ENCODE data around the gene CACTIN. TPM values are rescaled to one million over a fixed set of nuclear protein-coding genes. Genes with fewer than 3 reads are reported as not detected.
A peak's percentile ranks its signal among the peaks of the same experiment; 100 is the strongest.
"Not testable (repeated sequence)": the region's sequence is repeated elsewhere in the genome, so short reads cannot be mapped to it uniquely, and the experiment has no call there.

Gene CACTIN
- total RNA-seq, 1 experiment from 2014 or later = 44.0 TPM

DNA sequence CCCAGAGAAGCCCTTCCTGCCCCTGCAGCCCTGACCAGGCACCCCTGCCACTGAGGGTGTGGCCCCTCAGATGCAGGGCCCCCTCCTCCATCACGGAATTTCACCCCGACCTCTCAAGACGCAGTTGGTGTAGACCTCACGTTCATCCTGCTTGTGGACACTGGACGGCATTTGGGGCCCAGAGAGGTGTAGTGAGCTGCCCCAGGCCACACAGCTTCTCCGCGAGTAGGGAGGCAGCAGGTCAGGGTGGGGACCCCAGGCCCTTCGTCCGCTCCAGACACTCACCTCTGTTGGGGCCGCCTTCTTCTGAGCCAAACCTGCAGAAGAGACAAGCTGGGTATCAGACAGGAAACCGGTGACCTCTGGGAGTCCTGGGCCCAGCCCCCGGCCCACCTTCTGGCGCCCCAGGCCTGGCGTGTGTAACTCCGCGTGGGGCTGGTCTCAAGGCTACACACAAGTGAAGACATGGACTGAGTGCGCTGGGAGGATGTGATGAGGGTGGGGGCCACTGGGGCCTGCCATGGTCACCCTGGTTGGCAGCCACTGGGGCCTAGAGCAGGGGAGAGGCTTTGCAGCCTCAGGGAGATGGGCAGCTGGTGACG, 40.5 kb upstream of the CACTIN start:
- DNase-seq = no peak
- H3K36me3 ChIP-seq (replicated peaks; ENCODE audit: control insufficient read depth, insufficient read depth, low read length) = peaks cover 8% of the 10 kb centered on the region
- H3K27me3 ChIP-seq (ENCODE audit: control insufficient read depth, insufficient read depth, low read length) = no peaks in the 10 kb centered on the region
- no peak overlapping the region for H3K4me3 ChIP-seq (ENCODE audit: insufficient read depth, low read depth, low read length)

DNA sequence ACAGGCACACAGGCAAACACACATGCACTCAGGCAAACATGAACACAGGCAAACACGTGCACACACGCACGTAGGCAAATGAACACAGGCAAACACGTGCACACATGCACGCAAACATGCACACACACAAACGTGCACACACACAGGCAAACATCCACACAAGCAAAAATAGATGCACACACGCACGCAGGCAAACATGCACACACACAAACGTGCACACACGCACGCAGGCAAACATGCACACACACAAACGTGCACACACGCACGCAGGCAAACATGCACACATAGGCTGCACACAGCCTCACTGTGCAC, 39.9 kb upstream of the CACTIN start:
- DNase-seq; H3K27me3 ChIP-seq (ENCODE audit: control insufficient read depth, insufficient read depth, low read length); H3K36me3 ChIP-seq (replicated peaks; ENCODE audit: control insufficient read depth, insufficient read depth, low read length); H3K4me3 ChIP-seq (ENCODE audit: insufficient read depth, low read depth, low read length): not testable (repeated sequence)

DNA sequence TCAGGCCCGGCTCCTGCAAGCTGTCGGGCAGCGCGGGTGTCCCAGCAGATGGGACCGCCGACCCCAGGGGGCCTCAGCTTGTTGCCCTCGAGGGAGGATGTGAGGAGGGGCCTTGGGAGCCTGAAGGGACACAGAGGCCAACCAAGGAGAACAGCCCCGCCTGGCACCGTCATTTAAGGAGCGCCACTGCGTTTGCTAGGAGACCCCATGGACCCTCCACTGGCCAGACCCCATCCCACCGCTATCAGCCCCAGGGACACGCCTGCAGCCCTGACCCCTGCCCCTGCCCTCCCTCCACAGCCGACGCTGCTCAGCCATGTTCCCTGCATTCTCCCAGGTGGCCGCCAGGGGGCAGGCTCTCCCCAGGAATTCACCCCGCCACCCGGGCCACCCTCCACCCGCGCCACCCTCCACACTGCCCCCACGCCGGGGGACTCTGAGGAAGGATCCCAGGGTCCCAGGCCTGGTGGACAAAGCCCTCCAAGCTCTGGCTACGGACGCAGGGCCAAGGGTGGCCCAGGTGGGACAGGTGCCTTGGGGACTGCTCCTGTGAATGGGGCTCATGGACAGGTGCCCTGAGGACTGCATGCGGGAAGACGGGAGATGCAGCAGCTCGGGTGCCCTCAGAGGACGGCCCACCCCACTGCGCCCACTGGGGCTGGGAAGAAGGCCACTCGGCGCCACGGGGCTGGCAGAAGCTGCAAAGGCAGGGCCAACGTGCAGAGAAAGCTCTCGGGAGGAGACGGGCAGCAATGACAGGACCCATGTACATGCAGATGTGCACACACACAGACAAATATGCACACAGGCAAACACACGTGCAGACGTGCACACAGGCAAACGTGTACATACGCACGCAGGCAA, 39.3 kb upstream of the CACTIN start:
- Histone ChIP-seq H3K4me3 (ENCODE audit: insufficient read depth, low read depth, low read length) (no peak overlapping the region), H3K27me3 (ENCODE audit: control insufficient read depth, insufficient read depth, low read length) (no peaks in the 10 kb centered on the region), H3K36me3 (replicated peaks; ENCODE audit: control insufficient read depth, insufficient read depth, low read length) (peaks cover 10% of the 10 kb centered on the region)
- DNase-seq = peak; percentile 99

DNA sequence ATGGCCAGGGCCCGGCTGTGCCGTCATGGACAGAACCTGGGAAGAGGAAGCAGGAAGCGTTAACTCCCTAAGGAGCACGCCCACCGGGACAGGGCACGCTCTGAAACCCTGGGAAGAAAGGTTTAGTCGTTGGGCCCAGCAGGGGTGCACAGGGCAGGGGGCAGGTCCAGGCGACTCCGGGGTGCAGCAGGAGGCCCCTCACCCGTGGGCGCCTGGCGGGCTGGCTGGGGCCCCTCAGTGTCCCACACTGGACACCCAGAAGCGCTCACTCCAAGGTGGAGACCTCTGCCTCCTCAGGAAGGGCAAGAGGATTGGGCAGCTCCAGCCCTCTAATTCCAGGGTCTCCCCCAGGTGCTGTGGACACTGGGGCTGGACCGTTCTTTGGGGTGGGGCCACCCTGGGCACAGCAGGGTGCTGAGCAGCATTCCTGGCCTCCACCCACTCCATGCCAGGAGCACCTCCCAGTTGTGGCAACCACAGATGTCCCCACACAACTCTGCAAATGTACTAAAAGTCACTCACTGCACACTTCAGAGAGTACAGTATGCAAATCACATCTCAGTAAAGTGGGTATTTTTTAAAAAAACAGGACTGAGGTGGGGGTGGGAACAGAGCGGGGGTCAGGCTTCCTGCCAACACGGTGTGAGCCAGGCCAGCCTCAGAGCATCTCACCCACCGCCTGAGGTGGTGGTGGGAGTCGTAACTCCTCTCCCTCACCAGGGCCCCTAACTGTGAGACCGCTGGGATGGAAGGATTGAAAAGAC, 38.5 kb upstream of the CACTIN start:
- no peak for DNase-seq
- Histone ChIP-seq H3K4me3 (ENCODE audit: insufficient read depth, low read depth, low read length) (no peak overlapping the region), H3K36me3 (replicated peaks; ENCODE audit: control insufficient read depth, insufficient read depth, low read length) (peaks cover 10% of the 10 kb centered on the region), H3K27me3 (ENCODE audit: control insufficient read depth, insufficient read depth, low read length) (no peaks in the 10 kb centered on the region)

DNA sequence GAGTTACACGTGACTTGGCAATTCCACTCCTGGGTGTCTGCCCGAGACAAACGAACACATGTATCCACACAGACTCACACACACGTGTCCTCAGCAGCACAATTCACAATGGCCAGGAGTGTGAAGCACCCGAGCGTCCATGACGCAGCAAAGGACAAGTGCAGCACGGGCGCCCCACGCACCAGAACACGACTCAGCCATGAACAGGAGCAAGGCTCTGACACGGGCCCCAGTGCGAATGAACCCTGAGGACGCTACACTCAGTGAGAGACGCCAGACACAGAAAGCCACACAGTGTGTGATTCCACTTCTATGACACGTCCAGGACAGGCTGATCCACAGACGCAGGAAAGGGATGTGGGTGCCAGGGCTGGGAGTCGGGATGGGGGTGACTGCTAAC, 37.2 kb upstream of the CACTIN start:
- DNase-seq = no peak
- H3K4me3 ChIP-seq (ENCODE audit: insufficient read depth, low read depth, low read length) = no peak overlapping the region
- H3K36me3 ChIP-seq (replicated peaks; ENCODE audit: control insufficient read depth, insufficient read depth, low read length) = peaks cover 10% of the 10 kb centered on the region
- H3K27me3 ChIP-seq (ENCODE audit: control insufficient read depth, insufficient read depth, low read length) = no peaks in the 10 kb centered on the region

DNA sequence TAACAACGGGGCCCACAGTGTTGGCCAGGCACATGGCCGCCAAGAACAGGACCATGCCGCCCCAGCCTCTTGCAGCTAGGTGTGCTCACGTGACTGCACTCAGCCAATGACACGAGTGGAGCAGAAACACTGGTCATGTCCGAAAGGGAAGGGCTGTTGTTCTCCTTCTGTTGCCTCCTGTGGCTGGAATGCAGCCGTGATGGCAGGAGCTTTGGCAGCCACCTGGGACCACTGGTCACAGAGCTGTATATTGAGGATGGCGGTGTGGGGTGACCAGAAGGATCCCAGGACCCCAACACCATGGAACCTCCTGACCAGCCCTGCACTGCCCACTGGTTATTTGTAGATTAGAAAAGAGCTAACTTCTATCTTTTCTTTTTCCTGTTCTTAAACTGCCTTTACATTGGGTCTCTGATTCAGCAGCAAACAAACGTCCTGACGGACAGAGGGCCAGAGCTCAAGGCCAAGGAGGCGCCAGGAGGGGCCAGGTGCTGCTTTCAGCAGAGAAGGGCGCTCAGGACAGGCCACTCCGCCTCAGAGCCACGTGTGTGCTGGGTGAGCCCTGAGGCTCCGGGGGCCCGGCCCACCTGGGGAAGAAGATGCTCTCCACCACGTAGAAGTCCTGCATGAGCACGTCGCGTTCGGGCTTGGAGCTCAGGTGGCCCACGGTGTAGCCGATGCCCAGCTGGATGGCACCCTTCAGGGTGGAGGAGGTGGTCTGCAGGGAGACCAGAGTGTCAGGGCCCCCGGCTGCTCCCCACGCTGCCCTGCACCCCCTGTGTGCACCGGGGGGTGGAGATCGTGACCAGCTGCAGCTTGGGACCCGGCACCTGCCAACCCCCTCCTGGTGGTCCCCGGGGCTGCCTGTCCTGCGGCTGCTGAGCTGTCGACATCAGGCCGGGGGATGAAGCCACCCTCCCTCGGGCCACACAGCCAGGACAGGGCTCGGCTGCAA, 35.0 kb upstream of the CACTIN start:
- Histone ChIP-seq H3K27me3 (ENCODE audit: control insufficient read depth, insufficient read depth, low read length) (no peaks in the 10 kb centered on the region), H3K36me3 (replicated peaks; ENCODE audit: control insufficient read depth, insufficient read depth, low read length) (peaks cover 15% of the 10 kb centered on the region), H3K4me3 (ENCODE audit: insufficient read depth, low read depth, low read length) (no peak overlapping the region)
- no peak for DNase-seq

DNA sequence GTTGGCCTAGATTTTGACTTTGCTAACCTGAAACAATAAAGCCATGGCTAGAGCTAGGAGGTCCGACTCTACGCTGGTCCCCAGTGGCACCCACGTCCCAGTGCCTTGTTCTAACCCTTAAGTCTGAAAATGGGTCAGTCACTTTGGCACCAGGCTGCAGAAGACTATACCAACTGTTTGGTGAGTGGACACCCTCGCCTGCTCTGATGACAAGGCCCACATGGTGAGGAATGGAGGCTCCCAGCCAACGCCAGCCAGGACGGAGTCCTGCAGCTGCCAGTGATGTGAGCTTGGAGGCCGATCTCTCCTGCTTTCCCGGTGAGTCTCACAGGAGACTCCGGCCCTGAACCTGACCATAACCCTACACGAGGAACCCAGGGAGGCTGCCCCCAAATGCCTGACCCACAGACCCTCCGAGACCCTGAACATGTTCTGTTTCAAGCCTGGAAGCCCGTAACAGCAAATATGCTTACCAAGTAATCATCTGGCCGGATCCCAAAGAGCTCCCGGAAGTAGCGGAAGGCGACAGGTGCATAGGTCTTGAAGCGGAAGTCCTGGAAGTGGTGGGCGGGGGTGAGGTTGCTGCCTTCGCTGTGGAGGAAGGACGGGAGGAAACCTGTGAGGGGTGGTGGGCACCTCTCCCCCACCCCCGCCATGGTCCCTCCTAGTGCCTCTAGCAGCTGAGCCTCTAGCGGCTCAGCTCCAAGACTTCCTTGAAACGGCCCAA, 34.1 kb upstream of the CACTIN start:
- Histone ChIP-seq H3K4me3 (ENCODE audit: insufficient read depth, low read depth, low read length) (no peak overlapping the region), H3K36me3 (replicated peaks; ENCODE audit: control insufficient read depth, insufficient read depth, low read length) (peaks cover 13% of the 10 kb centered on the region), H3K27me3 (ENCODE audit: control insufficient read depth, insufficient read depth, low read length) (no peaks in the 10 kb centered on the region)
- no peak for DNase-seq

DNA sequence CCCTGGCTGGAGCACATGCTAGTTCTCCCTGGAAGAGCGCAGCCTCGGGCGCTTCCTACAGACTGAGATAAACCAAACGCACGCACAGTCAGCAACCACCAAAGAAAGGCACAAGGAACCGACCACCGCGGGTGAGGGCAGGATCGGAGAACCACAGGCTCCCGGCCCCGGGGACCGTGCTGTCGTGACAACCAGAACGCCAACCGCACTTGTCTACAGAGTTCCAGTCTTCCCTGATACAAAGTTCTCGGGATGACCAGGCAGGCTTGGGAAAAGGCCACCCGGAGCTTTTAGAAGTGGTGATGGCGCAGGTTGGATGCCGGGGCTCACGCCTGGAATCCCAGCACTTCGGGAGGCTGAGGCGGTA, 33.1 kb upstream of the CACTIN start:
- H3K36me3 ChIP-seq (replicated peaks; ENCODE audit: control insufficient read depth, insufficient read depth, low read length) = peaks cover 13% of the 10 kb centered on the region
- H3K27me3 ChIP-seq (ENCODE audit: control insufficient read depth, insufficient read depth, low read length) = no peaks in the 10 kb centered on the region
- no peak for DNase-seq
- H3K4me3 ChIP-seq (ENCODE audit: insufficient read depth, low read depth, low read length) = no peak overlapping the region

DNA sequence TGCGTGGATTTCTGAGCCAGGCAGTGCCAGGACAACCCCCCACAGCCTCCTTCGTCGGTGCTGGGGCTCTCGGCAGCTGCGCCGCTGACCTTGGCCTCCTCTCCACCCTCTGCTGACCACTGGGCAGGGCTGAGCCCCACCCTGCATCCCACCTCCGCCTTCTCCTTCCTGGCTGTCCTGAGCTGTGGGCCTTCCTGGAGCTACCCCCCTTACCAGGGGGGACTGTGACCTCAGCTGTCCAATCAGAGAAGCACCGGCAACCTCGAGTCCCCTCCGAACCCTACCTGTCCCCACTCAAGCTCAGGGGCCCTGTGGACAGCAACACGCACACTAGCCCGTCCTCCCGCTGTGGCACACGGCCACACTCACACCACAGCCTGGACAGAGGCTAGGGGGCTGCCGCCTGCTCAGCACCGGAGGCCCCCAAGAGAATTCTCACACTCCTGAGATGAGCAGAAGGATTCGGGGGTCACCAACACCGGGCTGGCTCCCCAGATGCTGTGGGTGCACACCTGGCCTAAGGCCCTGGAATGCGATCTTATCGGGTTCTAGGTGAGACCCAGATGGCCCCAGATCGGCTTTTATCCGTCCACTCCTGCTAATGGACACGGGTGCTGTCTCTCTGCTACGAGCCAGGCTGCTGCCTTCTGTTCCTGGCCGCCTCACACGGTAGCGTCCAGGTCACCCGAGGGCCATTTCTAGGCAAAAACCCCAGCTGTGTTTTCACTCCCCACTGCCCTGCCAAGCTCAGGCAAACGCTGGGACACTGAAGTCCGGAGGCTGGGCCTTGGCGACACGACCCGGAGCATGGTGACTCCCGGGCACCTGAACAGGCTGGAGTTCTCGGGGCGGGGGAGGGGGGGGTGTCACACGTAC, 32.5 kb upstream of the CACTIN start:
- no peaks in the 10 kb centered on the region for H3K27me3 ChIP-seq (ENCODE audit: control insufficient read depth, insufficient read depth, low read length)
- DNase-seq = no peak
- peaks cover 13% of the 10 kb centered on the region for H3K36me3 ChIP-seq (replicated peaks; ENCODE audit: control insufficient read depth, insufficient read depth, low read length)
- H3K4me3 ChIP-seq (ENCODE audit: insufficient read depth, low read depth, low read length) = no peak overlapping the region

DNA sequence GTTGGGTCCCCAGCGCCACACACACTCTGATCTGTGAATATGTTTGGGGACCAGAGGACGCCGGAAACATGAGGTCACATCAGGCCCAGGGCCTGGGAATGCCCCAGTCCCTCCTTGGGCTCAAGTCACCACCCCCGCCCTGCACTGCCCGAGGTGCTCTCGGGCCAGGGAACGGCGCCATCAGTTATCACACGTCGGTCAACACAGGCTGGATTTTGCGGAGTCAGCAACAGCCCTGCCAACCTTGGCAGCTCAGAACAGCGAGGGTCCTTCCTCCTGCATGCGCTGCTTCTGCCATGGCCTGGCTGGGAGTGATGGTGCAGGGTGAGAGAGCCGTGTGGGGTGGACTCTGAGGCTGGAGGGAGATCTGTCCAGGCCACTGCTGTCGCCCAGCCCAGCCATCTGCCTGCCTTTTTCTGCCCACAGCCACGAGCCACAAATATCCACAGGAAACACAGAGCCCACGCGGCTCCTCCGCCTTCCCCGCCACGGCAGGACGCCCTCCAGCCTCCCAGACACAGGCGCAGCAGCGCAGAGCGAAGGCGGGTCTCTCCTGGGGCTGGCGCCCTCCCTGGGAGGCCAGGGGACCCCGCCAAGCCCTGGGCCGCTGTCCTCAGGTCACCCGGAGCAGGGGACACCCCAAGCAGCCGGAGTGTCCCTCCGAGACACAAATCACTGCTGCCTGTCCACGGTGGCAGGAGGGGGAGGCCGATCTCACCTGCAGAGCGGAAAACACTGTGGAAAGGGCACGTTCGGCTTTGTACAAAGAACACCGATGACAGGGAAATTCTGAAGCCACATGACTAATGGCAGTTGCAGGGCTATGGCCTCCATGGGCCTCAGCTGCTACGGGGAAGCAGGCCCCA, 31.6 kb upstream of the CACTIN start:
- Histone ChIP-seq H3K36me3 (replicated peaks; ENCODE audit: control insufficient read depth, insufficient read depth, low read length) (peaks cover 8% of the 10 kb centered on the region), H3K4me3 (ENCODE audit: insufficient read depth, low read depth, low read length) (no peak overlapping the region), H3K27me3 (ENCODE audit: control insufficient read depth, insufficient read depth, low read length) (no peaks in the 10 kb centered on the region)
- DNase-seq = no peak

DNA sequence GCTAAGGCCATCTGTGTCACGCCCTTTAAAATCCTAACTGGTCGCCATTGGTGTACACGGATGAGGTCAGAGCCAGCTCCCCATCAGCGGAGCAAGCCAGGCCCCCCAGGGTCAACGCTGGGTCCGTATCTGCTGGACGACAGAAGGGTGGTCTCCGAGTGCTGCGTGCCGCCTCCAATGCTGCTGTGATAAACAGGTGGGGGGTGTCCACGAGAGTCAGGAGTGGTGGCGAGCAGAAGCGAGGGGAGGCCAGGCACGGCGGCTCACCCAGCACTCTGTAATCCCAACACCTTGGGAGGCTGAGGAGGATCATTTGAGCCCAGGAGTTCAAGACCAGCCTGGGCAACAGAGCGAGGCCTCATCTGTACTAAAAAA, 30.8 kb upstream of the CACTIN start:
- no peak for DNase-seq
- Histone ChIP-seq H3K4me3 (ENCODE audit: insufficient read depth, low read depth, low read length) (no peak overlapping the region), H3K36me3 (replicated peaks; ENCODE audit: control insufficient read depth, insufficient read depth, low read length) (peaks cover 8% of the 10 kb centered on the region), H3K27me3 (ENCODE audit: control insufficient read depth, insufficient read depth, low read length) (no peaks in the 10 kb centered on the region)

DNA sequence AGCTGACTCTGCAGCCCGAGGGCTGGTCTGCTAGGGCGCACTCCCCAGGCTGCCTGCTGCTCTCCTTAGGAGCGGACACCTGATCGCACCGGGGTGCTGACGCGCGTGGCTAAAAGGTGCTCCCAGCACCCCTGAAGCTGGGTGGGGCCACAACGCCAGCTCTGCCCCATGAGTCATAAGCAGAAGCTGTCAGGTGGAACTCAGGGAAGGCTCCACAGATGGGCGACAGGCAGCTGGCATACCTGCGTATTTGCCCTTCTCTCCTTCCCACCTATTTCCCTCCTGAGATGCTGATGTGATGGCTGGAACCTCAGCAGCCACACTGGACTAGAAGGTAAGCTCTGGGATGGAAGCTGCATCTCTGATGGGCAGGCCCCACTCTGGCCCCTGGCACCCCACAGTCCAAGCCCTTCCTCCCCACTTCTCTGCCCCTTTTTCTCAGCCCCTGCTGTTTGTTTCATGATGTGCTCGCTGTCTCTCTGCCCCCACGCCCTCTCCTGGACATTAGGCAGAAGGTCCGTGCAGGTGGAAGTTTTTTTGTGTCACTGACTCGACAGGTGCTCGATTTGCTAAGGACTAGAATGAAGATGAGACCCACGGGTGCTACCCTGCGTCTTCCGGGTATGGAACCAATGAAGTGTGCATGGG, 30.3 kb upstream of the CACTIN start:
- H3K36me3 ChIP-seq (replicated peaks; ENCODE audit: control insufficient read depth, insufficient read depth, low read length) = peaks cover 7% of the 10 kb centered on the region
- DNase-seq = peak; percentile 79
- H3K27me3 ChIP-seq (ENCODE audit: control insufficient read depth, insufficient read depth, low read length) = no peaks in the 10 kb centered on the region
- H3K4me3 ChIP-seq (ENCODE audit: insufficient read depth, low read depth, low read length) = no peak overlapping the region

Measured in H7 (cell line).